Endothelial cell of umbilical vein (primary cell): ENCODE data around the gene TSPYL1. TPM values are rescaled to one million over a fixed set of nuclear protein-coding genes. Genes with fewer than 3 reads are reported as not detected.

Source experiments
- BruUV-seq: library from RNA; stranded (reverse); fragments of 400-500 nt; replicated peaks from 2 replicates; lab custom pipeline; 2021; lab: Mats Ljungman, UMichigan
- CTCF ChIA-PET: fragments of 300-600, 350-600 bp; sonication (Branson Sonifier 250); formaldehyde crosslinking; loops from one replicate; lab custom pipeline; 2021; ENCODE audit warnings: antibody characterized with exemption, inconsistent platforms; lab: Charles Lee
- POLR2A ChIA-PET: fragments of 300-600, 350-600 bp; sonication (Branson Sonifier 250); formaldehyde crosslinking; loops from one replicate; lab custom pipeline; 2021; ENCODE audit warnings: antibody characterized with exemption, inconsistent platforms; lab: Charles Lee
- DNase-seq: peaks from one replicate; pipeline ENCODE4 v3.0.0-alpha.2; 2011; ENCODE audit warnings: low read depth, low spot score
- FAIRE-seq: peaks from 2 replicates; lab custom pipeline; 2011; peaks lifted over from hg19 to GRCh38; lab: Jason Lieb, UNC
- H2AFZ ChIP-seq: 2 replicates; pipeline ENCODE4 v1.6.0; 2012; ENCODE audit warnings: low read depth, low read length, control low read depth, inconsistent platforms
- H3K27ac ChIP-seq: 2 replicates; pipeline ENCODE4 v1.5.1; 2011; ENCODE audit warnings: low read depth, mild to moderate bottlenecking, control low read depth, low read length, moderate library complexity; ENCODE audit not compliant: insufficient read depth
- H3K27me3 ChIP-seq, 2 experiments: 2 replicates each; pipeline versions ENCODE4 v1.6.0 to v1.6.1; 2011; ENCODE audit warnings: low read length in 2 of 2, mixed read lengths in 1 of 2; ENCODE audit not compliant: control insufficient read depth in 2 of 2, insufficient read depth in 2 of 2
- H3K36me3 ChIP-seq, 2 experiments: 2 replicates in 1 of 2; 3 replicates in 1 of 2; pipeline ENCODE4 v1.5.1; 2011; ENCODE audit warnings: low read length in 2 of 2, mild to moderate bottlenecking in 1 of 2, moderate library complexity in 1 of 2; ENCODE audit not compliant: control insufficient read depth in 2 of 2, insufficient read depth in 2 of 2; ENCODE audit errors: extremely low read depth in 1 of 2
- H3K4me1 ChIP-seq: 3 replicates; pipeline ENCODE4 v1.5.1; 2011; ENCODE audit warnings: mild to moderate bottlenecking, low read length; ENCODE audit not compliant: control insufficient read depth, insufficient read depth; ENCODE audit errors: extremely low read depth
- H3K4me2 ChIP-seq: 2 replicates; pipeline ENCODE4 v1.6.1; 2011; ENCODE audit warnings: low read length, control low read depth, mixed read lengths; ENCODE audit not compliant: insufficient read depth
- H3K4me3 ChIP-seq, 3 experiments: fragments of 200-600 bp in 1 of 3; sonication (generic), shearing (Covaris generic) in 1 of 3; replicated peaks in 1 of 3; 2 replicates each; pipeline ENCODE4 v1.5.1; 2011 to 2016; ENCODE audit warnings: control low read depth in 3 of 3, low read length in 3 of 3, mild to moderate bottlenecking in 2 of 3, inconsistent platforms in 1 of 3, low read depth in 1 of 3, moderate library complexity in 1 of 3; ENCODE audit not compliant: insufficient read depth in 1 of 3
- H3K79me2 ChIP-seq: 2 replicates; pipeline ENCODE4 v1.6.0; 2012; ENCODE audit warnings: low read length, inconsistent platforms; ENCODE audit not compliant: control insufficient read depth, insufficient read depth
- H3K9ac ChIP-seq: replicated peaks from 2 replicates; pipeline ENCODE3; 2011; ENCODE audit warnings: low read length, control low read depth; ENCODE audit not compliant: insufficient read depth; ENCODE audit errors: extremely low read depth
- H3K9me1 ChIP-seq: replicated peaks from 3 replicates; pipeline ENCODE4 v1.6.0; 2011; ENCODE audit warnings: mild to moderate bottlenecking, low read length; ENCODE audit not compliant: control insufficient read depth, insufficient read depth; ENCODE audit errors: extremely low read depth
- H3K9me3 ChIP-seq: replicated peaks from 2 replicates; pipeline ENCODE4 v1.5.1; 2012; ENCODE audit warnings: low read length, inconsistent platforms; ENCODE audit not compliant: control insufficient read depth, insufficient read depth
- H4K20me1 ChIP-seq: replicated peaks from 2 replicates; pipeline ENCODE3; 2011; ENCODE audit warnings: mild to moderate bottlenecking, low read length; ENCODE audit not compliant: control insufficient read depth, insufficient read depth; ENCODE audit errors: extremely low read depth
- CTCF ChIP-seq, 2 donors: IDR thresholded peaks; 1 replicate in 1 of 2; 2 replicates in 1 of 2; pipeline ENCODE4 v1.5.1; 2011; ENCODE audit warnings: low read length in 2 of 2, mild to moderate bottlenecking in 2 of 2, moderate library complexity in 2 of 2, control low read depth in 1 of 2, inconsistent platforms in 1 of 2, low read depth in 1 of 2; ENCODE audit not compliant: insufficient read depth in 1 of 2; ENCODE audit errors: extremely low read depth in 1 of 2
- EZH2 ChIP-seq: IDR thresholded peaks from 2 replicates; pipeline ENCODE4 v1.6.1; 2012; ENCODE audit warnings: borderline replicate concordance, low read depth, mild to moderate bottlenecking, moderate library complexity, low read length, inconsistent platforms; ENCODE audit not compliant: severe bottlenecking
- FOS ChIP-seq: IDR thresholded peaks from 2 replicates; pipeline ENCODE4 v1.6.1; 2011; ENCODE audit warnings: mild to moderate bottlenecking, low read length, moderate library complexity, borderline replicate concordance; ENCODE audit not compliant: insufficient read depth
- GATA2 ChIP-seq: IDR thresholded peaks from 2 replicates; pipeline ENCODE4 v1.7.0; 2011; ENCODE audit warnings: low read depth, mild to moderate bottlenecking, moderate library complexity, mixed read lengths, low read length; ENCODE audit not compliant: insufficient read length, insufficient read depth
- JUN ChIP-seq: IDR thresholded peaks from 2 replicates; pipeline ENCODE4 v1.6.1; 2011; ENCODE audit warnings: borderline replicate concordance, low read depth; ENCODE audit not compliant: insufficient read length, insufficient read depth
- MAX ChIP-seq: IDR thresholded peaks from 2 replicates; pipeline ENCODE4 v1.6.1; 2011; ENCODE audit not compliant: insufficient read depth, insufficient read length
- MYC ChIP-seq: IDR thresholded peaks from one replicate; pipeline ENCODE4 v1.6.1; 2011; ENCODE audit warnings: mild to moderate bottlenecking, low read depth, low read length
- POLR2A ChIP-seq: IDR thresholded peaks from 2 replicates; pipeline ENCODE4 v1.6.1; 2012; ENCODE audit warnings: low read depth, mild to moderate bottlenecking, control low read depth, low read length
- POLR2AphosphoS5 ChIP-seq: IDR thresholded peaks from 2 replicates; pipeline ENCODE4 v1.6.1; 2012; ENCODE audit warnings: low read depth, mild to moderate bottlenecking, control low read depth, low read length, moderate library complexity; ENCODE audit not compliant: insufficient read depth
- dilution Hi-C: fragments of 300-500 bp; cut with MboI; formaldehyde crosslinking; loops from one replicate; pipeline ENCODE4 v1.15.0; 2019; ENCODE audit warnings: low sequenced_read_pairs; ENCODE audit not compliant: extremely low pct_ligation_motif_present
- intact Hi-C: fragments of 100-400 bp; cut with micrococcal nuclease; formaldehyde crosslinking; loops from one replicate; pipeline ENCODE4 v1.10.0; 2022
- polyA plus RNA-seq, 4 experiments: library from polyadenylated mRNA; depleted of rRNA in 3 of 4; stranded (reverse) in 3 of 4; unstranded in 1 of 4; fragments of >200 nt; gene quantifications; 2 replicates each; pipeline versions ENCODE4 v1.2.1 to v1.2.3, GENCODE V29; 2011 to 2012; ENCODE audit warnings: missing spikeins in 1 of 4
- total RNA-seq: library from RNA; stranded (reverse); gene quantifications from 2 replicates; pipeline ENCODE4 v1.2.3, GENCODE V29; 2021

Gene TSPYL1
- total and polyA plus RNA-seq, 2 donors (not counting 3 experiments of a cell fraction or from before 2014, with no cell fraction given) = 32.1 to 54.5 TPM

GRCh38 chr6:116251568-116252384 lies 28.0 kb downstream of the TSPYL1 start:
- DNase-seq = peak; percentile 77
- peak overlapping the region; percentile 77 for H3K27ac ChIP-seq
- ChIA-PET CTCF (interaction anchor here (0.6 to 10.1 kb wide), 14 partner anchors 9 to 310 kb away, joined by 3 to 90 read pairs (median 4); partner anchors contain the start of genes CALHM5 and TSPYL1), POLR2A (interaction anchor here (0.8 to 2.2 kb wide), 3 partner anchors 22 to 34 kb away, joined by 3 to 7 read pairs (median 4); partner anchors contain the start of gene TSPYL1)
- no peaks in the 10 kb centered on the region for H3K9me1 ChIP-seq
- intact Hi-C loops (loop anchor here (1.0 kb wide), 1 partner anchor 33 kb away; no protein-coding TSS in a partner anchor), dilution Hi-C loops (no loop called here)
- no TSS peak for BruUV-seq
- peaks cover 27% of the 10 kb centered on the region for H3K79me2 ChIP-seq
- no peaks in the 10 kb centered on the region for H4K20me1 ChIP-seq
- H3K9ac ChIP-seq = peak overlapping the region; percentile 80
- peak overlapping the region; percentile 95 for H3K4me2 ChIP-seq
- no peaks in the 10 kb centered on the region for H3K27me3 ChIP-seq
- TF ChIP-seq POLR2A (no peak), JUN (peak; percentile 38), POLR2AphosphoS5 (peak; percentile 48)
- FAIRE-seq = peak; percentile 81
- peaks cover 53% of the 10 kb centered on the region for H3K4me1 ChIP-seq
- H3K9me3 ChIP-seq = no peaks in the 10 kb centered on the region
- H2AFZ ChIP-seq = no peak overlapping the region
- H3K4me3 ChIP-seq = peak overlapping the region in 2 of 3 experiments; percentile 33 to 95
- H3K36me3 ChIP-seq = no peaks in the 10 kb centered on the region

- no peak overlapping the region for H3K4me3 ChIP-seq
- ChIA-PET POLR2A (interaction anchor here (1.2 kb wide), 1 partner anchor 19 kb away, joined by 4 read pairs; no protein-coding TSS in a partner anchor), CTCF (interaction anchor here (10.1 kb wide), 1 partner anchor 31 kb away, joined by 90 read pairs; no protein-coding TSS in a partner anchor)
- no peak for TF ChIP-seq POLR2AphosphoS5
- TF ChIP-seq EZH2 = no peak
- TF ChIP-seq FOS = no peak
- TF ChIP-seq JUN = no peak
- no peak for TF ChIP-seq CTCF (IDR thresholded peaks at IDR 0.05; ENCODE audit: extremely low read depth in 1 of 2, insufficient read depth in 1 of 2, low read depth in 1 of 2, low read length in 2 of 2)
- TF ChIP-seq POLR2A = no peak
- no peak for TF ChIP-seq MAX
- no peak for TF ChIP-seq GATA2
- no peak for TF ChIP-seq MYC
- peaks cover 25% of the 10 kb centered on the region for H3K79me2 ChIP-seq
- FAIRE-seq (no peak), DNase-seq (no peak)
- H3K9ac ChIP-seq = no peak overlapping the region
- no peaks in the 10 kb centered on the region for H3K27me3 ChIP-seq
- dilution Hi-C loops (no loop called here), intact Hi-C loops (no loop called here)
- H2AFZ ChIP-seq = no peak overlapping the region
- no peaks in the 10 kb centered on the region for H3K9me1 ChIP-seq
- peaks cover 0 to 2% of the 10 kb centered on the region in 2 experiments for H3K36me3 ChIP-seq
- H3K27ac ChIP-seq = no peak overlapping the region
- no TSS peak for BruUV-seq
- no peaks in the 10 kb centered on the region for H4K20me1 ChIP-seq
- H3K4me1 ChIP-seq = peaks cover 49% of the 10 kb centered on the region
- no peaks in the 10 kb centered on the region for H3K9me3 ChIP-seq
- H3K4me2 ChIP-seq = no peak overlapping the region
These were observed 31.2 kb downstream of the TSPYL1 start for GRCh38 chr6:116248577-116248976.
